HK-2 (cell line): ENCODE measurements around the gene PGF.

Experiments
- DNase-seq: peaks from one replicate; pipeline ENCODE4 v3.0.0-alpha.2; 2018; ENCODE audit not compliant: unreplicated experiment

The PGF gene

GRCh38 chr14:74898694-74899093, 56.7 kb downstream of the PGF start:
- no peak for DNase-seq

- no peak for DNase-seq
Observed at GRCh38 chr14:74898083-74898482, 57.3 kb downstream of the PGF start.

- no peak for DNase-seq
Observed at GRCh38 chr14:74897642-74898041, 57.8 kb downstream of the PGF start.

- DNase-seq, result no peak
Observed at GRCh38 chr14:74896400-74896799, 59.0 kb downstream of the PGF start.

GRCh38 chr14:74893614-74894091, 61.7 kb downstream of the PGF start:
- no peak for DNase-seq

- DNase-seq, result no peak
Observed at GRCh38 chr14:74892745-74893144, 62.7 kb downstream of the PGF start.

- no peak for DNase-seq
Observed at GRCh38 chr14:74891870-74892269, 63.5 kb downstream of the PGF start.
